Endothelial cell of umbilical vein (primary cell): ENCODE results near the gene BMP8A. TPM values are rescaled to one million over a fixed set of nuclear protein-coding genes. Genes with fewer than 3 reads are reported as not detected.

Source experiments
- BruUV-seq: library from RNA; stranded (reverse); fragments of 400-500 nt; replicated peaks from 2 replicates; lab custom pipeline; 2021; lab: Mats Ljungman, UMichigan
- CTCF ChIA-PET: fragments of 300-600, 350-600 bp; sonication (Branson Sonifier 250); formaldehyde crosslinking; loops from one replicate; lab custom pipeline; 2021; ENCODE audit warnings: antibody characterized with exemption, inconsistent platforms; lab: Charles Lee
- POLR2A ChIA-PET: fragments of 300-600, 350-600 bp; sonication (Branson Sonifier 250); formaldehyde crosslinking; loops from one replicate; lab custom pipeline; 2021; ENCODE audit warnings: antibody characterized with exemption, inconsistent platforms; lab: Charles Lee
- DNase-seq: peaks from one replicate; pipeline ENCODE4 v3.0.0-alpha.2; 2011; ENCODE audit warnings: low read depth, low spot score
- FAIRE-seq: peaks from 2 replicates; lab custom pipeline; 2011; peaks lifted over from hg19 to GRCh38; lab: Jason Lieb, UNC
- H2AFZ ChIP-seq: 2 replicates; pipeline ENCODE4 v1.6.0; 2012; ENCODE audit warnings: low read depth, low read length, control low read depth, inconsistent platforms
- H3K27ac ChIP-seq: 2 replicates; pipeline ENCODE4 v1.5.1; 2011; ENCODE audit warnings: low read depth, mild to moderate bottlenecking, control low read depth, low read length, moderate library complexity; ENCODE audit not compliant: insufficient read depth
- H3K27me3 ChIP-seq, 2 experiments: 2 replicates each; pipeline versions ENCODE4 v1.6.0 to v1.6.1; 2011; ENCODE audit warnings: low read length in 2 of 2, mixed read lengths in 1 of 2; ENCODE audit not compliant: control insufficient read depth in 2 of 2, insufficient read depth in 2 of 2
- H3K36me3 ChIP-seq, 2 experiments: 2 replicates in 1 of 2; 3 replicates in 1 of 2; pipeline ENCODE4 v1.5.1; 2011; ENCODE audit warnings: low read length in 2 of 2, mild to moderate bottlenecking in 1 of 2, moderate library complexity in 1 of 2; ENCODE audit not compliant: control insufficient read depth in 2 of 2, insufficient read depth in 2 of 2; ENCODE audit errors: extremely low read depth in 1 of 2
- H3K4me1 ChIP-seq: 3 replicates; pipeline ENCODE4 v1.5.1; 2011; ENCODE audit warnings: mild to moderate bottlenecking, low read length; ENCODE audit not compliant: control insufficient read depth, insufficient read depth; ENCODE audit errors: extremely low read depth
- H3K4me2 ChIP-seq: 2 replicates; pipeline ENCODE4 v1.6.1; 2011; ENCODE audit warnings: low read length, control low read depth, mixed read lengths; ENCODE audit not compliant: insufficient read depth
- H3K4me3 ChIP-seq, 3 experiments: fragments of 200-600 bp in 1 of 3; sonication (generic), shearing (Covaris generic) in 1 of 3; replicated peaks in 1 of 3; 2 replicates each; pipeline ENCODE4 v1.5.1; 2011 to 2016; ENCODE audit warnings: control low read depth in 3 of 3, low read length in 3 of 3, mild to moderate bottlenecking in 2 of 3, inconsistent platforms in 1 of 3, low read depth in 1 of 3, moderate library complexity in 1 of 3; ENCODE audit not compliant: insufficient read depth in 1 of 3
- H3K79me2 ChIP-seq: 2 replicates; pipeline ENCODE4 v1.6.0; 2012; ENCODE audit warnings: low read length, inconsistent platforms; ENCODE audit not compliant: control insufficient read depth, insufficient read depth
- H3K9ac ChIP-seq: replicated peaks from 2 replicates; pipeline ENCODE3; 2011; ENCODE audit warnings: low read length, control low read depth; ENCODE audit not compliant: insufficient read depth; ENCODE audit errors: extremely low read depth
- H3K9me1 ChIP-seq: replicated peaks from 3 replicates; pipeline ENCODE4 v1.6.0; 2011; ENCODE audit warnings: mild to moderate bottlenecking, low read length; ENCODE audit not compliant: control insufficient read depth, insufficient read depth; ENCODE audit errors: extremely low read depth
- H3K9me3 ChIP-seq: replicated peaks from 2 replicates; pipeline ENCODE4 v1.5.1; 2012; ENCODE audit warnings: low read length, inconsistent platforms; ENCODE audit not compliant: control insufficient read depth, insufficient read depth
- H4K20me1 ChIP-seq: replicated peaks from 2 replicates; pipeline ENCODE3; 2011; ENCODE audit warnings: mild to moderate bottlenecking, low read length; ENCODE audit not compliant: control insufficient read depth, insufficient read depth; ENCODE audit errors: extremely low read depth
- EZH2 ChIP-seq: IDR thresholded peaks from 2 replicates; pipeline ENCODE4 v1.6.1; 2012; ENCODE audit warnings: borderline replicate concordance, low read depth, mild to moderate bottlenecking, moderate library complexity, low read length, inconsistent platforms; ENCODE audit not compliant: severe bottlenecking
- FOS ChIP-seq: IDR thresholded peaks from 2 replicates; pipeline ENCODE4 v1.6.1; 2011; ENCODE audit warnings: mild to moderate bottlenecking, low read length, moderate library complexity, borderline replicate concordance; ENCODE audit not compliant: insufficient read depth
- GATA2 ChIP-seq: IDR thresholded peaks from 2 replicates; pipeline ENCODE4 v1.7.0; 2011; ENCODE audit warnings: low read depth, mild to moderate bottlenecking, moderate library complexity, mixed read lengths, low read length; ENCODE audit not compliant: insufficient read length, insufficient read depth
- JUN ChIP-seq: IDR thresholded peaks from 2 replicates; pipeline ENCODE4 v1.6.1; 2011; ENCODE audit warnings: borderline replicate concordance, low read depth; ENCODE audit not compliant: insufficient read length, insufficient read depth
- MYC ChIP-seq: IDR thresholded peaks from one replicate; pipeline ENCODE4 v1.6.1; 2011; ENCODE audit warnings: mild to moderate bottlenecking, low read depth, low read length
- POLR2A ChIP-seq: IDR thresholded peaks from 2 replicates; pipeline ENCODE4 v1.6.1; 2012; ENCODE audit warnings: low read depth, mild to moderate bottlenecking, control low read depth, low read length
- POLR2AphosphoS5 ChIP-seq: IDR thresholded peaks from 2 replicates; pipeline ENCODE4 v1.6.1; 2012; ENCODE audit warnings: low read depth, mild to moderate bottlenecking, control low read depth, low read length, moderate library complexity; ENCODE audit not compliant: insufficient read depth
- dilution Hi-C: fragments of 300-500 bp; cut with MboI; formaldehyde crosslinking; loops from one replicate; pipeline ENCODE4 v1.15.0; 2019; ENCODE audit warnings: low sequenced_read_pairs; ENCODE audit not compliant: extremely low pct_ligation_motif_present
- intact Hi-C: fragments of 100-400 bp; cut with micrococcal nuclease; formaldehyde crosslinking; loops from one replicate; pipeline ENCODE4 v1.10.0; 2022
- polyA plus RNA-seq, 4 experiments: library from polyadenylated mRNA; depleted of rRNA in 3 of 4; stranded (reverse) in 3 of 4; unstranded in 1 of 4; fragments of >200 nt; gene quantifications; 2 replicates each; pipeline versions ENCODE4 v1.2.1 to v1.2.3, GENCODE V29; 2011 to 2012; ENCODE audit warnings: missing spikeins in 1 of 4
- total RNA-seq: library from RNA; stranded (reverse); gene quantifications from 2 replicates; pipeline ENCODE4 v1.2.3, GENCODE V29; 2021
- TF ChIP-seq, protein P1 (sequence below), 2 donors: IDR thresholded peaks; 1 replicate in 1 of 2; 2 replicates in 1 of 2; pipeline ENCODE4 v1.5.1; 2011; ENCODE audit warnings: low read length in 2 of 2, mild to moderate bottlenecking in 2 of 2, moderate library complexity in 2 of 2, control low read depth in 1 of 2, inconsistent platforms in 1 of 2, low read depth in 1 of 2; ENCODE audit not compliant: insufficient read depth in 1 of 2; ENCODE audit errors: extremely low read depth in 1 of 2
- TF ChIP-seq, protein P2 (sequence below): IDR thresholded peaks from 2 replicates; pipeline ENCODE4 v1.6.1; 2011; ENCODE audit not compliant: insufficient read depth, insufficient read length

Gene BMP8A
- total and polyA plus RNA-seq, 2 donors (not counting 3 experiments of a cell fraction or from before 2014, with no cell fraction given), result 0.25 to 0.44 TPM

DNA sequence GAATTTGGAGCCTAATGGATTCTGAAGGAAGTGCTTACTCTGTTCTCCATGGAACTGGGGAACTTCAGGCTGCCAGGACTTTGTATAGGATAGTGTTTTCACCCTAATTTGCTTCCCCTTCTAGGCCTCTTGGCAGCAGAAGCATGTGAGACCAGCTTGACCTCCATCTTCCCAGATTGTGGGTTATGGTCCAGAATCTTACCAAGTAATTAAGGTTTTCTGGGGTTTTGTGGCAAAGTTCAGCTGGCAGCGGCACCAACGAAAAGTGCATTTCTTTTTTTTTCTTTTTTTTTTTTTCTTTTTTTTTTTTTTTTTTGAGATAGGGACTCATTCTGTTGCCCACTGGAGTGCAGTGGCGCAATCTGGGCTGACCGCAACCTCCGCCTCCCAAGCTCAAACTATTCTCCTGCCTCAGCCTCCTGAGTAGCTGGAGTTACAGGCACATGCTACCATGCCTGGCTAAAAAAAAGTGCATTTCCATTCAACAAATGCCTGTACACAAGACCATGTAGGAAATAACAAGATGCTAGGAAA, 3.4 kb upstream of the BMP8A start:
- ChIA-PET CTCF (interaction anchor here (1.6 to 3.2 kb wide), 4 partner anchors 9 to 389 kb away, joined by 4 to 22 read pairs (median 6); no protein-coding TSS in a partner anchor), POLR2A (no interaction called here)
- no peaks in the 10 kb centered on the region for H3K79me2 ChIP-seq
- no peak overlapping the region for H3K27ac ChIP-seq
- H3K9me3 ChIP-seq, result no peaks in the 10 kb centered on the region
- dilution Hi-C loops (no loop called here), intact Hi-C loops (no loop called here)
- no peaks in the 10 kb centered on the region for H3K9me1 ChIP-seq
- no peak for DNase-seq
- H3K4me3 ChIP-seq, result no peak overlapping the region
- H2AFZ ChIP-seq, result no peak overlapping the region
- BruUV-seq, result no TSS peak
- H3K9ac ChIP-seq, result no peak overlapping the region
- peaks cover 6% of the 10 kb centered on the region for H3K4me1 ChIP-seq
- TF ChIP-seq, protein P1, sequence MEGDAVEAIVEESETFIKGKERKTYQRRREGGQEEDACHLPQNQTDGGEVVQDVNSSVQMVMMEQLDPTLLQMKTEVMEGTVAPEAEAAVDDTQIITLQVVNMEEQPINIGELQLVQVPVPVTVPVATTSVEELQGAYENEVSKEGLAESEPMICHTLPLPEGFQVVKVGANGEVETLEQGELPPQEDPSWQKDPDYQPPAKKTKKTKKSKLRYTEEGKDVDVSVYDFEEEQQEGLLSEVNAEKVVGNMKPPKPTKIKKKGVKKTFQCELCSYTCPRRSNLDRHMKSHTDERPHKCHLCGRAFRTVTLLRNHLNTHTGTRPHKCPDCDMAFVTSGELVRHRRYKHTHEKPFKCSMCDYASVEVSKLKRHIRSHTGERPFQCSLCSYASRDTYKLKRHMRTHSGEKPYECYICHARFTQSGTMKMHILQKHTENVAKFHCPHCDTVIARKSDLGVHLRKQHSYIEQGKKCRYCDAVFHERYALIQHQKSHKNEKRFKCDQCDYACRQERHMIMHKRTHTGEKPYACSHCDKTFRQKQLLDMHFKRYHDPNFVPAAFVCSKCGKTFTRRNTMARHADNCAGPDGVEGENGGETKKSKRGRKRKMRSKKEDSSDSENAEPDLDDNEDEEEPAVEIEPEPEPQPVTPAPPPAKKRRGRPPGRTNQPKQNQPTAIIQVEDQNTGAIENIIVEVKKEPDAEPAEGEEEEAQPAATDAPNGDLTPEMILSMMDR (IDR thresholded peaks at IDR 0.05; ENCODE audit: extremely low read depth in 1 of 2, insufficient read depth in 1 of 2, low read depth in 1 of 2, low read length in 2 of 2), result no peak
- TF ChIP-seq FOS, result no peak
- no peak for TF ChIP-seq POLR2A
- H3K36me3 ChIP-seq, result peaks cover 17 to 27% of the 10 kb centered on the region in 2 experiments
- FAIRE-seq, result no peak
- H3K27me3 ChIP-seq, result peaks cover 6 to 8% of the 10 kb centered on the region in 2 experiments
- H4K20me1 ChIP-seq, result no peaks in the 10 kb centered on the region
- H3K4me2 ChIP-seq, result no peak overlapping the region

DNA sequence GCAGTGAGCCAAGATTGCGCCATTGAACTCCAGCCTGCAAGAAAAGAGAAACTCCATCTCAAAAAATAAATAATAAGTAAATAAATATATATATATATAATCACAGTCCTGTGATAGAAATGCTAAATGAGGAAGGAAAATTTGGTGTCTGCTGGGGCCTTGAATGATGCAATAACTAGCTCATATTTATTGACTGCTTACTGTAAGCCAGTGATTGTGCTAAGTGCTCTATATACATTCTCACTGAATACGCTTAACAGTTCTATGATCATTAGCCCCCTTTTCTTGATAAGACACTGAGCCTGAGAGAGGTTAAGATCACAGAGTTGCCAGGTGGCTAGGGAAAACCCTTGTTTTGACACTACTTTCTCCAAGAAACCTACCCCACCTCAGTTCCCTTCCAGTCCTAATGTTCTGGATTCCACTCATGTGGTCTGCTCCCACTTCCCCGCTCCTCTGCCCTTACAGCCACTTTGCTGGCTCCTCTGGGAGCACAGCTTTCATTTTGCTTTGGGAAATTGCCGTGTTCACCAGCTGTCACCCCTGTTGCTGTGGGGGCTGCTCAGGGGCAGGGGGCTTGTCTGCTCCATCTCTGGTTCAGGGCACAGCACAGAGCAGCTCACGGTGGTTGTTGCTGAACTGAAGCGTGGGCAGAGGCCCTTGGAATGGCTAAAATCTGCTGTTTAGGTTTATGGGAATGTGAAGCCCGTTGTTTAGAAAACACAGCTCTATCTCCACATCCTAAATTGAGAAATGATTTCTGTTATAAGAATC, 2.5 kb upstream of the BMP8A start:
- H3K27me3 ChIP-seq, result peaks cover 7 to 12% of the 10 kb centered on the region in 2 experiments
- TF ChIP-seq EZH2 (no peak), POLR2A (no peak), GATA2 (no peak), JUN (no peak), FOS (no peak), POLR2AphosphoS5 (no peak), MYC (no peak)
- TF ChIP-seq, protein P1 (IDR thresholded peaks at IDR 0.05; ENCODE audit: extremely low read depth in 1 of 2, insufficient read depth in 1 of 2, low read depth in 1 of 2, low read length in 2 of 2), result no peak
- TF ChIP-seq, protein P2, sequence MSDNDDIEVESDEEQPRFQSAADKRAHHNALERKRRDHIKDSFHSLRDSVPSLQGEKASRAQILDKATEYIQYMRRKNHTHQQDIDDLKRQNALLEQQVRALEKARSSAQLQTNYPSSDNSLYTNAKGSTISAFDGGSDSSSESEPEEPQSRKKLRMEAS, result no peak
- H3K4me3 ChIP-seq, result no peak overlapping the region
- H3K79me2 ChIP-seq, result no peaks in the 10 kb centered on the region
- no peaks in the 10 kb centered on the region for H3K9me1 ChIP-seq
- H3K4me2 ChIP-seq, result no peak overlapping the region
- intact Hi-C loops (no loop called here), dilution Hi-C loops (no loop called here)
- no peak overlapping the region for H3K27ac ChIP-seq
- H3K9me3 ChIP-seq, result no peaks in the 10 kb centered on the region
- H3K9ac ChIP-seq, result no peak overlapping the region
- ChIA-PET POLR2A (no interaction called here), CTCF (interaction anchor here (1.6 to 3.2 kb wide), 4 partner anchors 8 to 390 kb away, joined by 4 to 22 read pairs (median 6); no protein-coding TSS in a partner anchor)
- no peak for DNase-seq
- BruUV-seq, result no TSS peak
- H2AFZ ChIP-seq, result no peak overlapping the region
- no peak for FAIRE-seq
- no peaks in the 10 kb centered on the region for H4K20me1 ChIP-seq
- H3K36me3 ChIP-seq, result peaks cover 15 to 22% of the 10 kb centered on the region in 2 experiments
- H3K4me1 ChIP-seq, result peaks cover 6% of the 10 kb centered on the region
